Liver (tissue), 2 donors: Measurements from ENCODE around the gene RSRP1.

Experiments
- CTCF ChIP-seq: fragments of 150-350 bp; IDR thresholded peaks from 2 replicates; pipeline ENCODE4 v1.5.1; 2017; ENCODE audit warnings: improper control_type of control experiment, low read depth, low read length; ENCODE audit not compliant: missing input control
- REST ChIP-seq: IDR thresholded peaks from 2 replicates; pipeline ENCODE4 v1.6.1; 2016; ENCODE audit warnings: antibody characterized with exemption, mild to moderate bottlenecking
- donor health status: healthy.

GRCh38 chr1:25247024-25247828 lies at the start of gene RSRP1:
- TF ChIP-seq REST, result peak; percentile 96
- no peak for TF ChIP-seq CTCF
